ENCODE results near the gene SEMA6D.

SEMA6D gene

GRCh38 chr15:47718497-47719437 lies 1.5 kb downstream of the SEMA6D start:
- Histone ChIP-seq H2AK5ac (ENCODE audit: low read length, severe bottlenecking) (no peak overlapping the region), H3K27me3 (ENCODE audit: control insufficient read depth in 1 of 2, insufficient read depth in 1 of 2, low read length in 2 of 2) (peaks cover 4 to 23% of the 10 kb centered on the region in 2 experiments), H3K18ac (ENCODE audit: low read depth in 1 of 2, low read length in 2 of 2) (peak overlapping the region; percentile 77 to 84), H2BK5ac (ENCODE audit: low read depth, low read length, poor library complexity, severe bottlenecking) (no peak overlapping the region), H4K91ac (ENCODE audit: low read length) (peak overlapping the region; percentile 35), H2AFZ (ENCODE audit: low read depth, low read length) (no peak overlapping the region), H3K23ac (ENCODE audit: low read length in 2 of 2) (no peak overlapping the region), H3K4me3 (ENCODE audit: insufficient read depth in 1 of 2, low read depth in 1 of 2, low read length in 2 of 2) (peak overlapping the region; percentile 61 to 81), H3K4me2 (ENCODE audit: low read length, poor library complexity, severe bottlenecking) (peak overlapping the region; percentile 99), H3K4ac (ENCODE audit: low read depth in 1 of 2, low read length in 2 of 2) (peak overlapping the region; percentile 40 to 41), H2BK15ac (ENCODE audit: low read depth, poor library complexity, severe bottlenecking) (peak overlapping the region; percentile 80), H3K9me3 (ENCODE audit: control insufficient read depth, low read length) (no peaks in the 10 kb centered on the region), H3K36me3 (ENCODE audit: control insufficient read depth in 1 of 2, insufficient read depth in 2 of 2, low read depth in 1 of 2, low read length in 2 of 2) (no peaks in the 10 kb centered on the region), H4K8ac (ENCODE audit: low read length) (peak overlapping the region; percentile 64), H3K79me1 (replicated peaks; ENCODE audit: low read length, poor library complexity, severe bottlenecking) (peaks cover 2% of the 10 kb centered on the region), H3K9ac (ENCODE audit: low read length) (peak overlapping the region; percentile 49), H2BK120ac (ENCODE audit: low read depth, low read length) (peak overlapping the region; percentile 83), H3K27ac (ENCODE audit: low read length, poor library complexity, severe bottlenecking) (no peak overlapping the region), H3K14ac (ENCODE audit: low read length in 2 of 2) (no peak overlapping the region), H2BK12ac (ENCODE audit: low read length in 2 of 2) (no peak overlapping the region), H3K4me1 (ENCODE audit: control insufficient read depth, insufficient read depth, low read depth, low read length) (peaks cover 2% of the 10 kb centered on the region)
- 1% methylated on average over 38 of the region's 48 CpGs for WGBS
- DNase-seq = peak; percentile 80

DNA sequence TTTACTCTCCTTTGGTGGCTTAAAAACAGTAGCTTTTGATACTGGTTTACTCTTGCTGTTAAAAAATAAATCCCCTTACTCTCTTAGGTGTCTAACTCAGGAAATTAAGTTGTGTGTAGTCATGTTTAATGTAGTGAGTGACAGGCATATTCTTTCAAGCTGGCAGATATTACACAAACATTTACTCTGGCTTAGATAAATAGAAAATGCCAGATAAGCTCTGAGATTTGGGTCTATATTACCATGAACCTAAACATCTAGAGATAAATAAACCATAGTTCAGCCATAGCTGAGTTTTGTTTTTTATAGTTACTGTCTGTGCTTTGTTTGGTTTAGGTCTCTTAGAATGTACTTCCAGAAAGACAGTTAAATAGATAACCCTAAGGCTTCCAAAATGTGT lies 2.4 kb downstream of the SEMA6D start:
- H3K4ac ChIP-seq (ENCODE audit: low read depth in 1 of 2, low read length in 2 of 2) = no peak overlapping the region
- H2AFZ ChIP-seq (ENCODE audit: low read depth, low read length) = no peak overlapping the region
- H4K91ac ChIP-seq (ENCODE audit: low read length) = no peak overlapping the region
- H3K27me3 ChIP-seq (ENCODE audit: control insufficient read depth in 1 of 2, insufficient read depth in 1 of 2, low read length in 2 of 2) = peaks cover 4 to 22% of the 10 kb centered on the region in 2 experiments
- H2BK120ac ChIP-seq (ENCODE audit: low read depth, low read length) = no peak overlapping the region
- no peak overlapping the region for H3K27ac ChIP-seq (ENCODE audit: low read length, poor library complexity, severe bottlenecking)
- H2AK5ac ChIP-seq (ENCODE audit: low read length, severe bottlenecking) = no peak overlapping the region
- DNase-seq = peak; percentile 35
- no peak overlapping the region for H2BK5ac ChIP-seq (ENCODE audit: low read depth, low read length, poor library complexity, severe bottlenecking)
- no peak overlapping the region for H3K4me3 ChIP-seq (ENCODE audit: insufficient read depth in 1 of 2, low read depth in 1 of 2, low read length in 2 of 2)
- no peak overlapping the region for H2BK12ac ChIP-seq (ENCODE audit: low read length in 2 of 2)
- H3K14ac ChIP-seq (ENCODE audit: low read length in 2 of 2) = no peak overlapping the region
- no peak overlapping the region for H3K4me2 ChIP-seq (ENCODE audit: low read length, poor library complexity, severe bottlenecking)
- H2BK15ac ChIP-seq (ENCODE audit: low read depth, poor library complexity, severe bottlenecking) = no peak overlapping the region
- H3K18ac ChIP-seq (ENCODE audit: low read depth in 1 of 2, low read length in 2 of 2) = no peak overlapping the region
- H3K4me1 ChIP-seq (ENCODE audit: control insufficient read depth, insufficient read depth, low read depth, low read length) = peaks cover 2% of the 10 kb centered on the region
- no peaks in the 10 kb centered on the region for H3K36me3 ChIP-seq (ENCODE audit: control insufficient read depth in 1 of 2, insufficient read depth in 2 of 2, low read depth in 1 of 2, low read length in 2 of 2)
- peaks cover 2% of the 10 kb centered on the region for H3K79me1 ChIP-seq (replicated peaks; ENCODE audit: low read length, poor library complexity, severe bottlenecking)
- H4K8ac ChIP-seq (ENCODE audit: low read length) = no peak overlapping the region
- no peak overlapping the region for H3K23ac ChIP-seq (ENCODE audit: low read length in 2 of 2)
- no peak overlapping the region for H3K9ac ChIP-seq (ENCODE audit: low read length)
- no peaks in the 10 kb centered on the region for H3K9me3 ChIP-seq (ENCODE audit: control insufficient read depth, low read length)

GRCh38 chr15:47720555-47720954 lies 3.2 kb downstream of the SEMA6D start:
- no peak overlapping the region for H2BK5ac ChIP-seq (ENCODE audit: low read depth, low read length, poor library complexity, severe bottlenecking)
- peaks cover 2% of the 10 kb centered on the region for H3K79me1 ChIP-seq (replicated peaks; ENCODE audit: low read length, poor library complexity, severe bottlenecking)
- H3K27me3 ChIP-seq (ENCODE audit: control insufficient read depth in 1 of 2, insufficient read depth in 1 of 2, low read length in 2 of 2) = peaks cover 4 to 15% of the 10 kb centered on the region in 2 experiments
- no peak overlapping the region for H3K4me3 ChIP-seq (ENCODE audit: insufficient read depth in 1 of 2, low read depth in 1 of 2, low read length in 2 of 2)
- no peak overlapping the region for H2AFZ ChIP-seq (ENCODE audit: low read depth, low read length)
- H4K91ac ChIP-seq (ENCODE audit: low read length) = peak overlapping the region; percentile 44
- no peak overlapping the region for H2AK5ac ChIP-seq (ENCODE audit: low read length, severe bottlenecking)
- peaks cover 2% of the 10 kb centered on the region for H3K4me1 ChIP-seq (ENCODE audit: control insufficient read depth, insufficient read depth, low read depth, low read length)
- H3K14ac ChIP-seq (ENCODE audit: low read length in 2 of 2) = no peak overlapping the region
- peak overlapping the region; percentile 42 for H2BK120ac ChIP-seq (ENCODE audit: low read depth, low read length)
- no peak overlapping the region for H2BK15ac ChIP-seq (ENCODE audit: low read depth, poor library complexity, severe bottlenecking)
- no peaks in the 10 kb centered on the region for H3K36me3 ChIP-seq (ENCODE audit: control insufficient read depth in 1 of 2, insufficient read depth in 2 of 2, low read depth in 1 of 2, low read length in 2 of 2)
- H3K18ac ChIP-seq (ENCODE audit: low read depth in 1 of 2, low read length in 2 of 2) = peak overlapping the region; percentile 6 to 87
- DNase-seq = no peak
- no peaks in the 10 kb centered on the region for H3K9me3 ChIP-seq (ENCODE audit: control insufficient read depth, low read length)
- no peak overlapping the region for H3K27ac ChIP-seq (ENCODE audit: low read length, poor library complexity, severe bottlenecking)
- H3K4me2 ChIP-seq (ENCODE audit: low read length, poor library complexity, severe bottlenecking) = no peak overlapping the region
- 4% methylated on average over 2 of the region's 4 CpGs for WGBS
- H4K8ac ChIP-seq (ENCODE audit: low read length) = no peak overlapping the region
- peak overlapping the region; percentile 5 to 10 for H2BK12ac ChIP-seq (ENCODE audit: low read length in 2 of 2)
- no peak overlapping the region for H3K23ac ChIP-seq (ENCODE audit: low read length in 2 of 2)
- peak overlapping the region in 1 of 2 experiments; percentile 69 for H3K4ac ChIP-seq (ENCODE audit: low read depth in 1 of 2, low read length in 2 of 2)
- H3K9ac ChIP-seq (ENCODE audit: low read length) = no peak overlapping the region

GRCh38 chr15:47721676-47722075 lies 4.4 kb downstream of the SEMA6D start:
- Histone ChIP-seq H3K23ac (ENCODE audit: low read length in 2 of 2) (no peak overlapping the region), H3K79me1 (replicated peaks; ENCODE audit: low read length, poor library complexity, severe bottlenecking) (peaks cover 2% of the 10 kb centered on the region), H2AFZ (ENCODE audit: low read depth, low read length) (no peak overlapping the region), H2AK5ac (ENCODE audit: low read length, severe bottlenecking) (no peak overlapping the region), H3K9me3 (ENCODE audit: control insufficient read depth, low read length) (no peaks in the 10 kb centered on the region), H3K14ac (ENCODE audit: low read length in 2 of 2) (no peak overlapping the region), H4K8ac (ENCODE audit: low read length) (no peak overlapping the region), H2BK120ac (ENCODE audit: low read depth, low read length) (no peak overlapping the region), H3K4me3 (ENCODE audit: insufficient read depth in 1 of 2, low read depth in 1 of 2, low read length in 2 of 2) (no peak overlapping the region), H3K18ac (ENCODE audit: low read depth in 1 of 2, low read length in 2 of 2) (no peak overlapping the region), H3K4me1 (ENCODE audit: control insufficient read depth, insufficient read depth, low read depth, low read length) (peaks cover 2% of the 10 kb centered on the region), H2BK5ac (ENCODE audit: low read depth, low read length, poor library complexity, severe bottlenecking) (no peak overlapping the region), H4K91ac (ENCODE audit: low read length) (no peak overlapping the region), H3K27me3 (ENCODE audit: control insufficient read depth in 1 of 2, insufficient read depth in 1 of 2, low read length in 2 of 2) (peaks cover 0 to 15% of the 10 kb centered on the region in 2 experiments), H2BK12ac (ENCODE audit: low read length in 2 of 2) (no peak overlapping the region), H3K4me2 (ENCODE audit: low read length, poor library complexity, severe bottlenecking) (no peak overlapping the region), H3K36me3 (ENCODE audit: control insufficient read depth in 1 of 2, insufficient read depth in 2 of 2, low read depth in 1 of 2, low read length in 2 of 2) (no peaks in the 10 kb centered on the region), H3K9ac (ENCODE audit: low read length) (no peak overlapping the region), H3K27ac (ENCODE audit: low read length, poor library complexity, severe bottlenecking) (no peak overlapping the region), H2BK15ac (ENCODE audit: low read depth, poor library complexity, severe bottlenecking) (no peak overlapping the region), H3K4ac (ENCODE audit: low read depth in 1 of 2, low read length in 2 of 2) (no peak overlapping the region)
- WGBS = 78% methylated on average over 4 of the region's 4 CpGs
- DNase-seq = no peak

Data from mesenchymal stem cell (in vitro differentiated cells and primary cell).